Left ventricle myocardium inferior (tissue), 1 donor: Measurements from ENCODE around the gene GPATCH2. TPM values are rescaled to one million over a fixed set of nuclear protein-coding genes. Genes with fewer than 3 reads are reported as not detected.

Experiments
- DNase-seq: peaks from one replicate; pipeline ENCODE4 v3.0.0-alpha.2; 2020
- H3K27ac ChIP-seq: fragments of 200-600 bp; replicated peaks from 2 replicates; pipeline ENCODE4 v1.8.0; 2021
- H3K27me3 ChIP-seq: fragments of 200-600 bp; 2 replicates; pipeline ENCODE4 v1.8.0; 2021; ENCODE audit warnings: low read depth
- H3K36me3 ChIP-seq: fragments of 200-600 bp; 2 replicates; pipeline ENCODE4 v1.8.0; 2021
- H3K4me1 ChIP-seq: fragments of 200-600 bp; 2 replicates; pipeline ENCODE4 v1.8.0; 2021
- H3K4me3 ChIP-seq: fragments of 200-600 bp; 2 replicates; pipeline ENCODE4 v1.8.0; 2021; ENCODE audit warnings: mild to moderate bottlenecking, moderate library complexity
- H3K9me3 ChIP-seq: fragments of 200-600 bp; replicated peaks from 2 replicates; pipeline ENCODE4 v1.8.0; 2021
- intact Hi-C: fragments of 100-400 bp; cut with micrococcal nuclease; formaldehyde crosslinking; loops from one replicate; pipeline ENCODE4 v1.11.0; 2022
- total RNA-seq: library from RNA; stranded (reverse); fragmentation: NEBNext Ultra II Directional; extraction: Animal tissue kit (Norgen Biotek cat#: 25700); gene quantifications from one replicate; pipeline ENCODE4 v1.2.1, GENCODE V29; 2021
- TF ChIP-seq, protein P1 (sequence below): fragments of 200-600 bp; IDR thresholded peaks from 2 replicates; pipeline ENCODE4 v1.8.0; 2021; ENCODE audit warnings: antibody characterized with exemption, mild to moderate bottlenecking, borderline replicate concordance
- donor health status: DM: no; HTN: yes; CAD: no; lungs with severe emphysema.

Gene GPATCH2
- total RNA-seq, 1 donor from 2014 or later: 7.0 TPM

DNA sequence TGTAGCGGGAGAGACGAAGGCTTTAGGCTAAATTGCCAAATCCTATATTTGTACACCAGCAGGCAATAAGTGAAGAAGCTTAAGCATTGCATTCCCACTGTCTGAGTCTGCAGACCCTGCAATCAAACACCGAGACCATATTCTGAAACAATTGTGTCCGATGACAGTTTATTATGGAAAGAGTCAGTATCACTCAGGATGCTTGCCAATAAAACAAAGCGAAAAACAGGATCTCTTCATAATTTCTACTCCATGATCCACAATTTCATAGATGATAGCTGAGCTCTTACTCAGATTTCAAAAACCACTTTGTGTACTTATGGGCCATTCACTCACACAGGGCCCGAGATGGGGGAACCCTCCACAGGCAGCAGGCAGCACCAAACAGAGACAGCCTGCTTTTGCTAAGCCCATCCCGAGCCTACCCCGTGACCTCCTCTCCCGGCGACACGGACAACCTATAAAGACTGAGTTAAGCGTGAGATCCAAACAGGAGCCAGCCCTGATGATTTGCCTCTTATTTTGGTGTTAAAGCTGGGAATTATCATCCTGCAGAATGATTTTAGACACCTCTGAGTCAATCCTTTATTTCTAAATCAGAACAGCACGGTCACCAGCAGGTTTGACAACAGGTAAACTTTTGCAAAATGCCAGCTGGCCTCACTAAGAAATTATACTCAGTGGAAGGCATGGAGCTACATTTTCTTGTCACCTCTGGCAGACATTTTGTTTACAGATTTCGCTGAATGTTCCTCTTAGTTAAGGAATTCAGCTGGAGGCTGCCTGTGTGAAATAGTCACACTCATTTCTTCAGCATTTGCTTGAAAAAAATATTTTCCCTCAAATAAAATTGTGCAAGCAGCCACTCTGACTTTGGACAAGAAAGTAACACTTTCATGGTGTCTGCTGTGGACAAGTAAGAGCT is 212.4 kb downstream of the GPATCH2 start:
- Histone ChIP-seq H3K27ac (no peak overlapping the region), H3K27me3 (no peaks in the 10 kb centered on the region), H3K9me3 (no peaks in the 10 kb centered on the region), H3K4me1 (peaks cover 6% of the 10 kb centered on the region), H3K36me3 (no peaks in the 10 kb centered on the region), H3K4me3 (no peak overlapping the region)
- DNase-seq: no peak
- intact Hi-C loops: no loop called here
- TF ChIP-seq, protein P1, sequence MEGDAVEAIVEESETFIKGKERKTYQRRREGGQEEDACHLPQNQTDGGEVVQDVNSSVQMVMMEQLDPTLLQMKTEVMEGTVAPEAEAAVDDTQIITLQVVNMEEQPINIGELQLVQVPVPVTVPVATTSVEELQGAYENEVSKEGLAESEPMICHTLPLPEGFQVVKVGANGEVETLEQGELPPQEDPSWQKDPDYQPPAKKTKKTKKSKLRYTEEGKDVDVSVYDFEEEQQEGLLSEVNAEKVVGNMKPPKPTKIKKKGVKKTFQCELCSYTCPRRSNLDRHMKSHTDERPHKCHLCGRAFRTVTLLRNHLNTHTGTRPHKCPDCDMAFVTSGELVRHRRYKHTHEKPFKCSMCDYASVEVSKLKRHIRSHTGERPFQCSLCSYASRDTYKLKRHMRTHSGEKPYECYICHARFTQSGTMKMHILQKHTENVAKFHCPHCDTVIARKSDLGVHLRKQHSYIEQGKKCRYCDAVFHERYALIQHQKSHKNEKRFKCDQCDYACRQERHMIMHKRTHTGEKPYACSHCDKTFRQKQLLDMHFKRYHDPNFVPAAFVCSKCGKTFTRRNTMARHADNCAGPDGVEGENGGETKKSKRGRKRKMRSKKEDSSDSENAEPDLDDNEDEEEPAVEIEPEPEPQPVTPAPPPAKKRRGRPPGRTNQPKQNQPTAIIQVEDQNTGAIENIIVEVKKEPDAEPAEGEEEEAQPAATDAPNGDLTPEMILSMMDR: no peak

DNA sequence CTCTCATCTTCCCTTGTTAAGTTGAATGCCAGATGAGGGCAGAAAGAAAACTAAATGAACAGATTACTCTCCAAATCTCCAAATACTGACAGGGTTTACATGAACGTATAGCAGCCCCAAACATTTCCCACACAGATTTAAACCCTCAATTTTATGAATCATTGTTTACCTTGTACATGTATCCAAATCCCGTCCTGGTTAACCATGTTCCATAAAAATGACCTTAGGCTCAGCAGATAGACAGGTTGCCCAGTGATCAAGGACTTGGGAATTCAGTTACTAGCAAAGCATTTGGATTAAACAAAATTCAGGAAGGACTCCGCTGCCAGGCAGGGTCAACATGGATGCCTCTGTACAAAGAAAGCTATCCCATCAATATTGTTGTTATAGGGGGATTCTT is 213.5 kb downstream of the GPATCH2 start:
- no peak overlapping the region for H3K27ac ChIP-seq
- no peaks in the 10 kb centered on the region for H3K27me3 ChIP-seq
- intact Hi-C loops: no loop called here
- H3K9me3 ChIP-seq: no peaks in the 10 kb centered on the region
- H3K4me1 ChIP-seq: peaks cover 6% of the 10 kb centered on the region
- H3K4me3 ChIP-seq: no peak overlapping the region
- no peak for DNase-seq
- TF ChIP-seq, protein P1: no peak
- H3K36me3 ChIP-seq: no peaks in the 10 kb centered on the region

DNA sequence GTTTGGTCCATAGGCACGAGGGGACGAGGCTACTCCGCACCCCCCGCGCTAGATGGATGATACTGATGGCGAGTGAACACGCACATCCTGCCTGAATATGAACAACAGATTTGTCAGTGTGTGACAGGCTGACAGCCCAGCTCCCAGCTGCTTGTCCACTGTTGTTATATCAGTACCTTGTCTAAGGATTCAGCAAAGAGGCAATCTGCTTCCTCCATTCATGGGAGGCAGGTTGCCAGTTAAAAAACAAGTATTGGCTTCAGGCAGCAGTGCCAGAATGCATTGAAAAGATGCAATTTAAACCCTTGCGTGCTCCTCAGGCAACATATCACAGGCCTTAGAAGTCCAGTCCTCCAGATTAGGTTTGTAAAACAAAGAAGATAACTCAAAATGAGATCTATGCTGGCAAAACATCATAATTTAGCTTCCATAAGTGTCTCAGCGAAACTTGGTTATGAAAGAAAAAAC is 223.3 kb downstream of the GPATCH2 start:
- TF ChIP-seq, protein P1: no peak
- no peaks in the 10 kb centered on the region for H3K4me1 ChIP-seq
- H3K27me3 ChIP-seq: no peaks in the 10 kb centered on the region
- H3K36me3 ChIP-seq: no peaks in the 10 kb centered on the region
- DNase-seq: no peak
- intact Hi-C loops: no loop called here
- H3K9me3 ChIP-seq: no peaks in the 10 kb centered on the region
- peak overlapping the region; percentile 22 for H3K4me3 ChIP-seq
- no peak overlapping the region for H3K27ac ChIP-seq

DNA sequence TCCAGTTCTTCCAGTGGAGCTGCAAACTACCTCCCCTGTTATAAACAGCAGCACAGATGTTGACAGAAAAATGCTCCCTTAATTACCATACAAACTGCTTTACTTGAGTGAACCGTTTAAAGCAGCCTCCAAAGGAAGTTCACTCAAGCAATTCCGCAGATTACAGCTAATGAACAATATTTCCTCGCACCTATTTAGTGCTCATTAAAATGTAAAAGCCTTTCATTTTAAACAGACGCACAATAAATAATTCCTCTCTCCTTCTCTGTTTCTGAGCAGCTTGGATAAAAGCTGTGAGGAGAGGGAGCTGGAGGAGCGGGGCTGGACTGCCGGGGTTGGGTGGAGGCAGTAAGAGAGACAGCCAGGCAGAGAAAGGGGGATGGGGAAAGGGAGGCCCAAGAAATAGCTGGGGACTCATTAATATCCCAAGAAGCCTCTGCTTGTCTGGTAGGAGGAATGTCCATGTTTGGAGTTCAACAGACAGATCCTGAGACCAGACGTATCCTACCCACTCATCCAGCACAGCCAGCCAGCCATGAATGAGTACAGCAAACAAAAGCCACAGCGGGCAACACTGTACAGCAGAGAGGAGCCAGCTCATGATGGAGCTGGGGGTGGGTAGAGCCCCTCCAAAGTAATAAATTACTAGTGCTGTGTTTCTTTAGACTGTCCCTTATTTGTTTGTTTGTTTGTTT is 227.7 kb downstream of the GPATCH2 start:
- H3K27me3 ChIP-seq: no peaks in the 10 kb centered on the region
- no peak overlapping the region for H3K27ac ChIP-seq
- intact Hi-C loops: no loop called here
- H3K9me3 ChIP-seq: no peaks in the 10 kb centered on the region
- no peaks in the 10 kb centered on the region for H3K4me1 ChIP-seq
- no peaks in the 10 kb centered on the region for H3K36me3 ChIP-seq
- no peak overlapping the region for H3K4me3 ChIP-seq
- DNase-seq: no peak
- TF ChIP-seq, protein P1: no peak

DNA sequence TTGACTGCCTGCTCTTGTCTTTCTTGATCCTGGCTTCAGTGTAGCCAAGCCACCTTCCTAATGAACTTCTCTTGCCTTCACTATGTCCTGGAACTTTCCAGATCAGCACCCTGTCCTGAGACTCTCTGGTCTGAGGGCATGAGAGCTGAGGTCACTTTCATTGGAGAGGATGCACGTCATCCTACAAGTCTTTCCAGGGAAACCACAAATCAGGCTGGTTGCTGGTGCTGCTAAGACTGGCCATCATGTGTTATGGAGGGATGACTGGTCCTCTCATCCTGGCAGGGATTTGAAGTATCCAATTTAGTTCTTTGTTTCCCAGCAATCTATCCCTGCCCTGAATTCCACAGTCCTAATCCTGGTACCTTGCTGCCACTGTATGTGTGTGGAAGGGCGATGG is 228.6 kb downstream of the GPATCH2 start:
- Histone ChIP-seq H3K4me1 (no peaks in the 10 kb centered on the region), H3K9me3 (no peaks in the 10 kb centered on the region), H3K27me3 (no peaks in the 10 kb centered on the region), H3K27ac (no peak overlapping the region), H3K36me3 (no peaks in the 10 kb centered on the region), H3K4me3 (no peak overlapping the region)
- intact Hi-C loops: no loop called here
- DNase-seq: no peak
- TF ChIP-seq, protein P1: no peak
